NCI-H1417 treated with DMSO at 0.1 percent for 48 hours (cell line): ENCODE results near the gene ACSL6.

Experiments
- DNase-seq: peaks from one replicate; lab custom pipeline; 2025; lab: John Stamatoyannopoulos, UW

ACSL6 gene

DNA sequence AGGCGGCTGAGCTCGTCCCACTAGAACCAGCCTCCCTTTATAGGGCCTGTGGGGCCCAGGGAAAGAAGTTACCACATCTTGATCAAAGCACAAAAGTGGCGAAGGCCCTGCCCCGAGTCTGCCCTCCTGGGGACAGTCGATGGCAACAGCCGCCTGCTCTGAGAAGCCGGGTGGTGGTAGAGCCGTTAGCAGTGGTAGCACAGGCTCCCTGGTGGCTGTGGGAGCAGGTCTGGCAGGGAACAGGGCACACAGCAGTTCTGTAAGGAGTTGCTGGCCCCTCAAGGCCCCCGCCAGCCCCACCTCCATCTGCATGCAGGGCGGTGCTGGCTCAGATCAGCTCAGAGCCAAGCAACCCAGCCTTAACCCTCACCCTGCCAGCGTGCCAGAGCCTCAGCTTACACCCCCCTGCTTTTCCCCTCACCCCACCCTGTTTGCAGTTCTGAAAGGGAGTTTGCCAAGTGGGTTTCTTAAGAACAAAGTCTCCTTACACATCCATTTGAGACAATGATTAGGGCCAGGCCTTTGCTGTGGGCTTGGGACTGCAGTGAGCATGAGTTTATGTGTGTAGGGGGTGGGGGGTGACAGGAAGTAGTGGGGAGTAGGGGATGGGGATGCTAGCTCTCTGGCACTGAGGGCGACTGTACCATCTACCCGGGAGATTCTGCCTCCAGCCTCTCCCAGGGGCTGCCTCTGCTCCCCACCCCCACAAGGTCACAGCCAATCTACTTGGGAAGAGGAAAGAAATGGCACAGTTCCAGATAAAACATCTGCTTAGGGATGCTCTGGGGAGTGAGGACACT, 11.8 kb downstream of the ACSL6 start:
- DNase-seq: no peak

GRCh38 chr5:131999041-131999440, 12.4 kb downstream of the ACSL6 start:
- DNase-seq: no peak

GRCh38 chr5:131998431-131999040, 12.9 kb downstream of the ACSL6 start:
- DNase-seq: no peak

DNA sequence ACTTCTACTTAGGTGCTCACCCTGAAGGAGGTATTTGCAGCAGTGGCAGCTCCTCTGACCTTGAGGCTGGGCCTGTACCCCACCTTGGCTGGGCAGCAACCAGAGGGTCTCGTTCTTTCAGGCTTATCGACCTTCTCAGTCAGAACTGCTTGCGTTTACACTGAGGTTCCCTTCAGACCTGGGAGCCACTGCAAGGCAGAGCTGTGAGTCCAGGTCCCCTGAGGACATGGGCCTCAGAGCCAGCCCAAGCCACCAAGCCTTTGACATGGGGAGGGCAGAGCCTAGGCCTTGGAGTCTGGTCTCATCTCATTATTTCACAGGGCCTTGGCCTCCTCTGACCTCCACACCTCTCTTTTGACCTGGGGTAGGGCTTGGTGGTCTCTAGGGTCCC, 13.7 kb downstream of the ACSL6 start:
- no peak for DNase-seq

DNA sequence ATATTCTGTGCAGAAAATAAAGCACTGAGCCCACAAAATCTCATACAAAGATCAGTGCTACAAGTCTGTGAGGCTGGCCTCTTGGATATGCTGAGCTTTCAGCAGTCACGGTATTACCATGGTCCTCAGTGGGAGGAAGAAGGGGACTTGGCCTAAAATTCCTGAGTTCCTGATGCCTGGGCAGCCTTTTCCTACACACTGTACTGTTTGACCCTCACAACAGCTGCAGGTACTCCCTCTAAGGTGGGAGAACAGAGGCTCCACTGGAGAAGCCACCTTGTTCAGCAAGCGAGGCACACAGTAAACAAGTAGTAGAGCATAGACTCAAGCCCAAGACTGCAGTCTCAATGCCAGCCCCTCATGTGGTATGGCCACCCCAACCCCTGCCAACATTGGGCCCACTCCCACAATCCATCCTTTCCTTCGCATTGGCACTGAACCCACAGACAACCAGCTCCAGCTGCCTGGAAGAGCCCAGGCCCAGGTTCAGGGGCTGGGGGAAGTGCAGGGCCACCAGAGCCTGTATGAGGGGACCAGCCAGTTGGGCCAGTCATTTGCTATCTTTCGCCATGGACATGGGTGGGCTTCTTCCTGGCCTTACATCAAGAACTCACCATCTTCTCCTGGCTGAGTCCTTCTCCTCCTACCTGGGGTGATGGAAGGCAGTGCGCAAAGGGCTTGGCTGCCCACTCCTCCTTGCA, 14.3 kb downstream of the ACSL6 start:
- DNase-seq: no peak

GRCh38 chr5:131996210-131997025, 15.0 kb downstream of the ACSL6 start:
- DNase-seq: no peak

DNA sequence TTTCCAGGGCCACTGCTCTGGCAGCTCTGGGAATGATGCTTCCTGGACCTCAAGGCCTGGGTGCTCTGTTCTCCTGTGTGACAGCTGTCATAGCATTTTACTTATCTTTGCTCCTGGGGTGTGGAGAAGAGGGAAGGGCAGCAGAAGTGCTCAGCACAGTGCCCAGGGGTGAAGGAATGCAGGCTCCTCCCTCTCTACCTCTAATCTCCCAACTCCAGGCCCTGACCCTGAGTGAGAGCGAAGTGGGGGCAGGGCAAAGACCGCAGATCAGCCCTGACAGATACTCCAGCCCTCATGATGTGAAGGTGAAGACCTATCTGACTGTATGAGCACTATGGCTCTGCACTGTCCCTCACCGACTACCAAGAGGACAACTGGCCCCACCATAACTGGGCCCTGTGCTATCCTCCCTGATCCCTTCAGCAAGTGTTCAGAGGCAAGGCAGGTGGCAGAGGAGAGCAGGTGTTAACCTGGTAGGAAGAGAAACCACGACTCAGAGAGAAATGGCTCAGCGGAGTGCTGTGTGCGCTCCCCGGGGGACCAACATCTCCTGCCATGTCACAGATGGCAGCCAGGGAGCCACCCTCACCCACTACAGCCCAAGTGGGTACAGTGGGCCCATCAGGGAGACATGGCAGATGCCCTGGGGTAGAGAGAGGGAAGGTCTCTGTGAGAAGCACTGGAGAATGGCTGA, 16.8 kb downstream of the ACSL6 start:
- no peak for DNase-seq

DNA sequence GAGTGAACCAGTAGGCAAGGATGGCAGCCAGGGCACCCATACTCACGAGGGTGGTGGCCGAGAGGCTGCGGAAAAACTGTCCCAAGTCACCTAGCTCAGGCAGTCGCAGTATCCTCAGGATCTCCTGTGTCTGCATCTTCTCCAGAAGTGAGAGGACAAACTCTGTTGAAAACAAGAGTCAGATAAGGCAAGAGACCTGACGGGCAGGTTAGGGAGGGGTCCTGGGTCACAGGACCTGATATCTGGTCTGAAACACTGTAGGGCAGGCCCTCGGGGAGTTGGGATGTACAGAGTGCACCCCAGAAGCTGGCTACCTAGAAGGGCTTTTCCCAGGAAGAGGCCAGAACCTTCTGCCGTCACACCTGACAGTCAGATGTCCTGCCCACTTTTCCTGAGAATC, 17.4 kb downstream of the ACSL6 start:
- DNase-seq: no peak

GRCh38 chr5:131993676-131994075, 17.8 kb downstream of the ACSL6 start:
- no peak for DNase-seq

- DNase-seq: no peak
Measured at GRCh38 chr5:131992370-131992769, 19.1 kb downstream of the ACSL6 start.

GRCh38 chr5:131991593-131992324, 19.7 kb downstream of the ACSL6 start:
- no peak for DNase-seq

DNA sequence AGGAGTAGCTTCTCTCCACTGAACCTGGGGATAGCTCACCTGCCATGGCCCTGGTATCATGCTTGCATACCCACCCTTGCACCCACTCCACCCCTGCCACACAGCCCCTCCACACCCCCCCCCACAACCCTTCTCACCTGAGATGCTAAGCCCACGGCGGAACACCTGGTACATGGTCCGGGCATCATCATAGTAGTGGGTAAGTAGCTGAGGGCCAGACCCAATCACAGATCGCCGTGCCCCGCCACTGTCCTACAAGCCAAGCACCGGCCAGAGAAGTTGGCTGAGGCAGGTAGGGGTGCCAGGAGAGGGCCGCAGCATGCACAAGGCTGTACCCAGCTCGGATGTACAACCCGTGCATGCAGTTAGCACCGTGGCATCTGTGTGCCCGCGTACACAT, 20.7 kb downstream of the ACSL6 start:
- DNase-seq: no peak

GRCh38 chr5:131988601-131989000, 22.9 kb downstream of the ACSL6 start:
- DNase-seq: no peak

- no peak for DNase-seq
Measured at GRCh38 chr5:131987251-131987650, 24.2 kb downstream of the ACSL6 start.

- DNase-seq: no peak
Measured at GRCh38 chr5:131986161-131986912, 25.1 kb downstream of the ACSL6 start.

- no peak for DNase-seq
Measured at GRCh38 chr5:131984956-131985665, 26.3 kb downstream of the ACSL6 start.

GRCh38 chr5:131983244-131983771, 28.1 kb downstream of the ACSL6 start:
- DNase-seq: no peak

GRCh38 chr5:131981516-131981915, 29.9 kb downstream of the ACSL6 start:
- DNase-seq: no peak

GRCh38 chr5:131980696-131981095, 30.8 kb downstream of the ACSL6 start:
- no peak for DNase-seq
